Measurements from ENCODE around the gene NPAS3.

DNA sequence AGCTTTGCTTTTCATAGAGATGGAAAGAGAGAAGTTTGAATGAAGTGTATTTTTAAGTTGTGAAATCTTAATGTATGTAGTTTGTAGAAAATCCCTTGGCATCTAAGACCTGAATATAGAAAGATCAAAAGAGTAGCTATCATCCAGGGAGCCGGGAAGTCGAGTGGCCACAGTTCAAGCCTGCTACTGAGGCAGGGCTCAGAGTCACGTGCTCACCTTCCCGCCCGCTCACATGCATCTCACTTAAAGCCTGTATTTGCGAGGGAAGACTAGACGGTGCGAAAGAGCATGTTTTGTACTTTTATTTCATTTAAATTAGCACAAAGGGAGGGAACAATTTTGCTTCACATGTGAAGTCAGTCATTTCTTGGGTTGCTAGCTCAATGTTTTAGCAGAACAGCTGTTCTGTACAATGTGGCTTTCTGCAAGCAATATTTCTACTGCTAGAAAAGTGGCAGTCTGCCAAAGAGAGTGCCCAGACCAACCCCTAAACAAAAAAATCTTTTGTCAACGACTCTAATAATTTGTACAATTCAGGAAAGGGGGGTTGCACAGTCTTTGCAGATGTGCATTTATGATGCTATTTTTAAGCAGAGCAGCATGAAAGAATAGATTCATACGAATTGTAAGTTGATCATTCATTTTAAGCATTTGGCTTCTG is 290.7 kb downstream of the NPAS3 start:
- TF ChIP-seq, protein P1, sequence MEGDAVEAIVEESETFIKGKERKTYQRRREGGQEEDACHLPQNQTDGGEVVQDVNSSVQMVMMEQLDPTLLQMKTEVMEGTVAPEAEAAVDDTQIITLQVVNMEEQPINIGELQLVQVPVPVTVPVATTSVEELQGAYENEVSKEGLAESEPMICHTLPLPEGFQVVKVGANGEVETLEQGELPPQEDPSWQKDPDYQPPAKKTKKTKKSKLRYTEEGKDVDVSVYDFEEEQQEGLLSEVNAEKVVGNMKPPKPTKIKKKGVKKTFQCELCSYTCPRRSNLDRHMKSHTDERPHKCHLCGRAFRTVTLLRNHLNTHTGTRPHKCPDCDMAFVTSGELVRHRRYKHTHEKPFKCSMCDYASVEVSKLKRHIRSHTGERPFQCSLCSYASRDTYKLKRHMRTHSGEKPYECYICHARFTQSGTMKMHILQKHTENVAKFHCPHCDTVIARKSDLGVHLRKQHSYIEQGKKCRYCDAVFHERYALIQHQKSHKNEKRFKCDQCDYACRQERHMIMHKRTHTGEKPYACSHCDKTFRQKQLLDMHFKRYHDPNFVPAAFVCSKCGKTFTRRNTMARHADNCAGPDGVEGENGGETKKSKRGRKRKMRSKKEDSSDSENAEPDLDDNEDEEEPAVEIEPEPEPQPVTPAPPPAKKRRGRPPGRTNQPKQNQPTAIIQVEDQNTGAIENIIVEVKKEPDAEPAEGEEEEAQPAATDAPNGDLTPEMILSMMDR (IDR thresholded peaks at IDR 0.05; ENCODE audit: insufficient read depth, low read length), result no peak
- TF ChIP-seq POLR2AphosphoS5 (IDR thresholded peaks at IDR 0.05; ENCODE audit: low read depth) (no peak), GABPA (IDR thresholded peaks at IDR 0.05; ENCODE audit: low read depth) (no peak)
- TF ChIP-seq, protein P2, sequence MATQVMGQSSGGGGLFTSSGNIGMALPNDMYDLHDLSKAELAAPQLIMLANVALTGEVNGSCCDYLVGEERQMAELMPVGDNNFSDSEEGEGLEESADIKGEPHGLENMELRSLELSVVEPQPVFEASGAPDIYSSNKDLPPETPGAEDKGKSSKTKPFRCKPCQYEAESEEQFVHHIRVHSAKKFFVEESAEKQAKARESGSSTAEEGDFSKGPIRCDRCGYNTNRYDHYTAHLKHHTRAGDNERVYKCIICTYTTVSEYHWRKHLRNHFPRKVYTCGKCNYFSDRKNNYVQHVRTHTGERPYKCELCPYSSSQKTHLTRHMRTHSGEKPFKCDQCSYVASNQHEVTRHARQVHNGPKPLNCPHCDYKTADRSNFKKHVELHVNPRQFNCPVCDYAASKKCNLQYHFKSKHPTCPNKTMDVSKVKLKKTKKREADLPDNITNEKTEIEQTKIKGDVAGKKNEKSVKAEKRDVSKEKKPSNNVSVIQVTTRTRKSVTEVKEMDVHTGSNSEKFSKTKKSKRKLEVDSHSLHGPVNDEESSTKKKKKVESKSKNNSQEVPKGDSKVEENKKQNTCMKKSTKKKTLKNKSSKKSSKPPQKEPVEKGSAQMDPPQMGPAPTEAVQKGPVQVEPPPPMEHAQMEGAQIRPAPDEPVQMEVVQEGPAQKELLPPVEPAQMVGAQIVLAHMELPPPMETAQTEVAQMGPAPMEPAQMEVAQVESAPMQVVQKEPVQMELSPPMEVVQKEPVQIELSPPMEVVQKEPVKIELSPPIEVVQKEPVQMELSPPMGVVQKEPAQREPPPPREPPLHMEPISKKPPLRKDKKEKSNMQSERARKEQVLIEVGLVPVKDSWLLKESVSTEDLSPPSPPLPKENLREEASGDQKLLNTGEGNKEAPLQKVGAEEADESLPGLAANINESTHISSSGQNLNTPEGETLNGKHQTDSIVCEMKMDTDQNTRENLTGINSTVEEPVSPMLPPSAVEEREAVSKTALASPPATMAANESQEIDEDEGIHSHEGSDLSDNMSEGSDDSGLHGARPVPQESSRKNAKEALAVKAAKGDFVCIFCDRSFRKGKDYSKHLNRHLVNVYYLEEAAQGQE (IDR thresholded peaks at IDR 0.05; ENCODE audit: insufficient replicate concordance, low read depth), result no peak

Measured in HL-60 (cell line).